ENCODE data around the gene RAPGEF5.

The RAPGEF5 gene

GRCh38 chr7:22252016-22252415 lies 104.9 kb downstream of the RAPGEF5 start:
- DNase-seq, result no peak

GRCh38 chr7:22251281-22251680 lies 105.7 kb downstream of the RAPGEF5 start:
- no peak for DNase-seq

GRCh38 chr7:22250390-22250789 lies 106.6 kb downstream of the RAPGEF5 start:
- no peak for DNase-seq

DNA sequence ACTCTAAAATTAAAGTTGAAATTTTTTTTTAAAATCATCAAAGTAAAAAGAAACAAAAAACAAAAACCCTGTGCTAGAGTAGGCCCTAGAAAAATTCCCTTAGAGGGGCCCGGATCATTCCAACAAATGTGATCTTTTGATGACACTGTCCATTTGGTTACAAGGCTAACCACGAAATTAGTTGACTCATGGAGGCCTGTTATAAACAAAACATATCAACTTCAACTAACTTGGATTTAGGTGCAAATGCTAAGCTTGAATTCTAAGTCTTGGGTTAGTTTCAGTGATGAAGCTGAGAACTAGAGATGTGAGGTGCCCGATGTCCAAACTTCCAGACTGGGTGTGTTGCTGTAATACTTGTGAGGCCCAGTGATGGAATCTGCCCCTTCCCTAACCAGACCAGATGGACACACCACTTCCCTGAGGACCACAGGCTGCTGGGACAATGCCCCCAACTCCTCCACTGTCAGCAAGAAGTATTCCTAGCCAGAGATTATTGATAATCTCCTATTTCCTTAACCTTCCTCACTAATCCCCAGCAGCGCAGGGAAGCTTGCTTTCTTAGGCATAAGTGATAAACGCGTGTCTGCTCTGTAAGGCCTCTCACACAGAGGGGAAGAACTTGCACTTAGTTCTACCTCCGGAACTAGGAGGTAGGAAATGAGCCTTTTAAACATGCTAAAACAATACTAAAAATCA lies 108.7 kb downstream of the RAPGEF5 start:
- DNase-seq, result no peak

DNA sequence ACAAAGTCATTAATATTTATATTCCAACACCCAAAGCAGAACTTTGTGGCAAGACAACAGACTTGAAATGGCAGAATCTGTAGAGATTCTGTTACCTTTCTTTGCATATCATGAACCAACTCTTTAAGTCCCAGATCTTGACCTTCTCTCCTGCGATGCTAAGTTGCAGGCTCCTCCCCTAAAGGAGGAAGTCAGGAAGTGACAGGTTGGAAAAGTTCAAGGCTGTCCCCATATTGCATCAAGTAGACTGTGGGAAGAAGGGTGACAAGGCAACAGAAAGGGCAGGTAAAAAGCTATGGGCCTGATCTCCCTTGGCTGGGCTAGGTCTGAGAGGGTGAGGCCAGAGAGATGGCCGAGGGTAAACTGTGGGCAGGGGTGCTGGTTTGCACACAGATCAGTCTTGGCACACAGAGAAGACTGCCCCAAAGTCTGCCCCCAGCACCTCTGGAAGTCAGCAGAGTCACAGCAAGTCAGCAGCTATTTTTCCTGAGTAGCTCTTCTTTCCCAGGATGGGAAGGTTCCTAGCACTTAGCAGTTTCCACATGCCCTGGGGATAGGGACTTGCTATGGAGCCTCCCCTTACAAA lies 115.1 kb downstream of the RAPGEF5 start:
- DNase-seq, result no peak

DNA sequence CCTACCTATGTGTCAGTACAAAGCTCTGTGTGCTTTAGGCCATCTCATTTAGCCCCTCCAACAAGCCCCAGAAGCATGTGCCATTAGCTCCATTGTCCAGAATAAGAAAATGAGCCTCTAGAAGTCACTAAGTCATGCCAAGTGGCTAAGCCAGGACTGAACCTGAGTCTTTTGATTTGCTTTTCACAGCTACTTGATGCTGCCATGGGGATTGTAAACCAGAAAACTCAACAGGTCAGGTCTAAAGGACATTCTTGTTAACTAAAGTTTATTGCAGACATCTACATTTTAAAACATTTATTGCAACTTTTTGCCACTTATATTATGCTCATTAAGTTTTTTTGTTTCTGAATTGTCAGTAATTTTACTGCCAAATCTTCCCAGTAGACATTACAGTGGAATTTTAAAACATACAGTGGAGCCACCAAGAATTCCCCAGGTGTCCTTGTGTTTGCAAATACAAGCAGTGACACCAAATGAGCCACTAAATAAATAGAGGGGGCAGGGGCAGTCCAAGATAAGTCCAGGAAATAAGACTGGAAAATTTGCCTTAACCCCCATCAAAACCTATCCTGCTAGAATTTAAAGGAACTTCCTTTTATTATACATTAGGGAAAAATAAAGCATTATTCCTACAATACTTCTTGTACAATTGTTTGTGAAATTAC lies 115.9 kb downstream of the RAPGEF5 start:
- no peak for DNase-seq

GRCh38 chr7:22238354-22239311 lies 118.3 kb downstream of the RAPGEF5 start:
- DNase-seq, result no peak

- no peak for DNase-seq
These were observed 121.8 kb downstream of the RAPGEF5 start for GRCh38 chr7:22235134-22235533.

- DNase-seq, result no peak
These were observed 122.7 kb downstream of the RAPGEF5 start for GRCh38 chr7:22234227-22234626.

GRCh38 chr7:22231806-22232205 lies 125.1 kb downstream of the RAPGEF5 start:
- no peak for DNase-seq

GRCh38 chr7:22231141-22231540 lies 125.8 kb downstream of the RAPGEF5 start:
- no peak for DNase-seq

DNA sequence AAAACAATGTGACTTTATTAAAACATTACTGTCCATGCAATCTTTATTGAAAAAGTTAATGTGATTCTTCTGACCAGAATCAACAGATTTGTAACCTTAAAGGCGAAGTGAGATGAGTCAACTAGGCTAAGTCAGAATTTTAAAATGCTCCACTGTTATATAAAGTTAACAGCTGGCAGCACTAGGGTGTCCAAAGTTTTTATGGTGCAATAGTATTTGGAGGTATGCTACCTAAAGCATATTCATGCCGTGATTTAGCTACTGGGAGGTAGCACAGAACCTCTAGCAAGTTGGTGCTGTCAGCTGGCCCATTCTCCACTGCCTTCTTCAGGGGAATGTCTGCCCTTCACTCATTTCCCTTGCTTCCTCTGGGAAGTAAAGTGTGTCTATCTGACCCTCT lies 126.7 kb downstream of the RAPGEF5 start:
- no peak for DNase-seq

DNA sequence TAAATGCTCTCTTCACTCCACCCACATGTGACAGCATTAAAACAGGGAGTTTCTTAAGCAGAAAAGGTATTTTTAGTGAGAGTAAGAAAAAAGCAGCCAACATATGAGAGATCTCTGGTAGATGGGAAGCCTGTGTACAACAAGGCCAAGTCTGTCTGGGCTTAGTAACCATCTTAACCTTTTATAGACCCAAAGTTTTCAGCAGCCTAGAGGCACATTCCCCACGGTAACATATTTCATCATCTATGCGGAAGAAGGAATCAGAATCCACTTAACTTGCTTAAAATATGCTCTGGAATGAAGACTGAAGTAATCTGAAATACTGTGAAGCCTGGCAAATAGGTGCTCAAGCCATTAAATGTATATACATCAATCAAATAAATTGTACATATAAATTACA lies 127.8 kb downstream of the RAPGEF5 start:
- no peak for DNase-seq

GRCh38 chr7:22223807-22224206 lies 133.1 kb downstream of the RAPGEF5 start:
- DNase-seq, result no peak

- DNase-seq, result no peak
These were observed 136.0 kb downstream of the RAPGEF5 start for GRCh38 chr7:22220941-22221340.

- no peak for DNase-seq
These were observed 137.0 kb downstream of the RAPGEF5 start for GRCh38 chr7:22219739-22220493.

GRCh38 chr7:22219036-22219435 lies 137.9 kb downstream of the RAPGEF5 start:
- DNase-seq, result no peak

- DNase-seq, result no peak
These were observed 140.0 kb downstream of the RAPGEF5 start for GRCh38 chr7:22216832-22217475.

GRCh38 chr7:22216309-22216708 lies 140.6 kb downstream of the RAPGEF5 start:
- DNase-seq, result no peak

- DNase-seq, result no peak
These were observed 143.0 kb downstream of the RAPGEF5 start for GRCh38 chr7:22214000-22214399.

DNA sequence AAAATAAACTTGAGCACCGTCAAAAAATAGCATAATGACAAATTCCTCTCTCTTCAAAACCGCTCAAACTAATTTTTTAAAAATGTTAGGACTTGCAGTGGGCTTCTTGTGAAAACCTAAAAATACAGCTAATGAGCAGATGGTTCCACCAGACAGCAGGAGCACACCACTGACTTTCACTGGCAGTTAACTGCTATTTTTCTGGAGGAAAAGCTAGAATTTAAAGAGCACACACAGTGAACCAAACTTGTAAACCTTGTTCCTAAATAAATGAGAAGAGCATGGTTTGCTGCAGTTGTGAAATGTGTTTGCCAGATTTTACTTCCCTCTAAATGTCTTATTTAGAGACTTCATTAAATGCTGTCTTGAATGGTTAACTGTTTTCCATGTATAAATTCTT lies 143.9 kb downstream of the RAPGEF5 start:
- no peak for DNase-seq

DNA sequence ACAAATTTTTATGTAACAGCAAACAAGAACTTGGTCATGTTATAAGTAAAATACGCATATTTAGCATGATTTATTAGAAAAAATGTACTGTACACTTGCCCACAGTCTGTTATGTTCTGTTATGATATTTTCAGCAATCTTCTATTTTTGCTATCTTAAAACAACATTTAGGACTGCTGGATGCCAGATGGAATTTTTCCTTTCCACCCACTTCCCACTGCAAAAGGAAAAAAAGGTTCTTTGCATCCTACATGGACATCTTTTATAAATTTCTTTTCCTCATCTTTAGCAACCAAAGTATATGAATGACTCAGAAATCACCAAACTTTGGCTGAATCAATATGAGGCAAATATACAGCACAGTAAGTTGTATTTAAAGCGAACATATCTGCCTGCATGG lies 146.0 kb downstream of the RAPGEF5 start:
- DNase-seq, result no peak
